Left ventricle myocardium inferior (tissue), 1 donor: ENCODE data around the gene PRCC. TPM values are rescaled to one million over a fixed set of nuclear protein-coding genes. Genes with fewer than 3 reads are reported as not detected.
A peak's percentile ranks its signal among the peaks of the same experiment; 100 is the strongest.

Experiments
- DNase-seq: peaks from one replicate; pipeline ENCODE4 v3.0.0-alpha.2; 2020
- H3K27ac ChIP-seq: fragments of 200-600 bp; replicated peaks from 2 replicates; pipeline ENCODE4 v1.8.0; 2021
- H3K27me3 ChIP-seq: fragments of 200-600 bp; 2 replicates; pipeline ENCODE4 v1.8.0; 2021; ENCODE audit warnings: low read depth
- H3K36me3 ChIP-seq: fragments of 200-600 bp; 2 replicates; pipeline ENCODE4 v1.8.0; 2021
- H3K4me1 ChIP-seq: fragments of 200-600 bp; 2 replicates; pipeline ENCODE4 v1.8.0; 2021
- H3K4me3 ChIP-seq: fragments of 200-600 bp; 2 replicates; pipeline ENCODE4 v1.8.0; 2021; ENCODE audit warnings: mild to moderate bottlenecking, moderate library complexity
- H3K9me3 ChIP-seq: fragments of 200-600 bp; replicated peaks from 2 replicates; pipeline ENCODE4 v1.8.0; 2021
- intact Hi-C: fragments of 100-400 bp; cut with micrococcal nuclease; formaldehyde crosslinking; loops from one replicate; pipeline ENCODE4 v1.11.0; 2022
- total RNA-seq: library from RNA; stranded (reverse); fragmentation: NEBNext Ultra II Directional; extraction: Animal tissue kit (Norgen Biotek cat#: 25700); gene quantifications from one replicate; pipeline ENCODE4 v1.2.1, GENCODE V29; 2021
- TF ChIP-seq, protein P1 (sequence below): fragments of 200-600 bp; IDR thresholded peaks from 2 replicates; pipeline ENCODE4 v1.8.0; 2021; ENCODE audit warnings: antibody characterized with exemption, mild to moderate bottlenecking, borderline replicate concordance
- donor health status: DM: no; HTN: yes; CAD: no; lungs with severe emphysema.

The PRCC gene
- total RNA-seq, 1 donor from 2014 or later: 36.3 TPM

DNA sequence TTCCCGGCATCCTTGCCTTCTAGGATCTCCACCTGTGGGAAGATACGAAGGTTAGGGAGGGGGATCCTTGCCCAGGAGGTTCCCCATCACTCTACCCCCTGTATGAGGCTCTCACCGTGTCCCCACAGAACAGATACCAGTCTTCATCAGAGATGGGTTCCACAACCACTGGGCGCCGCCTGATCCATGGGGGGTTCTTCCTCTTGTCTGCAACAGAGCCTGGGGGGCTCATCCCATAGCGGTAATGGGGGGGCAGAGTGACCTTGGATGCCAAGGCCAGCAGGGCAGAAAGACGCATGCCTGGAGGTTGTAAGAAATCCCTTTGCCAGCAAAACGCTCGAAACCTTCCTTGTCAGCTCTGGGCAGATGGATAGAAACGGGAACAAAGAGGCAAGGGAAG lies 28.9 kb upstream of the PRCC start:
- Histone ChIP-seq H3K9me3 (no peaks in the 10 kb centered on the region), H3K4me1 (peaks cover 24% of the 10 kb centered on the region), H3K27ac (no peak overlapping the region), H3K4me3 (no peak overlapping the region), H3K27me3 (no peaks in the 10 kb centered on the region), H3K36me3 (peaks cover 52% of the 10 kb centered on the region)
- no peak for DNase-seq
- TF ChIP-seq, protein P1, sequence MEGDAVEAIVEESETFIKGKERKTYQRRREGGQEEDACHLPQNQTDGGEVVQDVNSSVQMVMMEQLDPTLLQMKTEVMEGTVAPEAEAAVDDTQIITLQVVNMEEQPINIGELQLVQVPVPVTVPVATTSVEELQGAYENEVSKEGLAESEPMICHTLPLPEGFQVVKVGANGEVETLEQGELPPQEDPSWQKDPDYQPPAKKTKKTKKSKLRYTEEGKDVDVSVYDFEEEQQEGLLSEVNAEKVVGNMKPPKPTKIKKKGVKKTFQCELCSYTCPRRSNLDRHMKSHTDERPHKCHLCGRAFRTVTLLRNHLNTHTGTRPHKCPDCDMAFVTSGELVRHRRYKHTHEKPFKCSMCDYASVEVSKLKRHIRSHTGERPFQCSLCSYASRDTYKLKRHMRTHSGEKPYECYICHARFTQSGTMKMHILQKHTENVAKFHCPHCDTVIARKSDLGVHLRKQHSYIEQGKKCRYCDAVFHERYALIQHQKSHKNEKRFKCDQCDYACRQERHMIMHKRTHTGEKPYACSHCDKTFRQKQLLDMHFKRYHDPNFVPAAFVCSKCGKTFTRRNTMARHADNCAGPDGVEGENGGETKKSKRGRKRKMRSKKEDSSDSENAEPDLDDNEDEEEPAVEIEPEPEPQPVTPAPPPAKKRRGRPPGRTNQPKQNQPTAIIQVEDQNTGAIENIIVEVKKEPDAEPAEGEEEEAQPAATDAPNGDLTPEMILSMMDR: no peak
- intact Hi-C loops: no loop called here

DNA sequence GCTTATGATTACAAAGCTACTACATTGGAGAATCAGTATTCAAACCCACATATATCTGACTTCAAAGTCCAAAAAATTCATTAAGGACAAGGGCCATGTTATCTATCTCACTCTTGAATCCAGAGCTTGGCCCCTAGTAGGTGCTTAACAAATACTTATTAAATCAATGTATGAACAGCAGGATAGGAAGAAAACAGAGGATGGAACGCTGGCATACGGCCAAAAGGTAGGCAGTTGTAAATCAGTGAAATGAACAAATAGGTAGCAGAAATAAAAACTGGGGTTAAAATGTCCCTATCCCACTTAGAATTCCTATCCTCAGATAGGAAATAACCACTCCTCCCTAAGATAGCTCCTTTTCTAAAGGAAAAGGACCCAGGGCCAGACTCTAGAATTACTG lies 28.4 kb upstream of the PRCC start:
- Histone ChIP-seq H3K4me3 (no peak overlapping the region), H3K36me3 (peaks cover 52% of the 10 kb centered on the region), H3K27ac (no peak overlapping the region), H3K4me1 (peaks cover 26% of the 10 kb centered on the region), H3K9me3 (no peaks in the 10 kb centered on the region), H3K27me3 (no peaks in the 10 kb centered on the region)
- no peak for DNase-seq
- TF ChIP-seq, protein P1: no peak
- intact Hi-C loops: no loop called here

DNA sequence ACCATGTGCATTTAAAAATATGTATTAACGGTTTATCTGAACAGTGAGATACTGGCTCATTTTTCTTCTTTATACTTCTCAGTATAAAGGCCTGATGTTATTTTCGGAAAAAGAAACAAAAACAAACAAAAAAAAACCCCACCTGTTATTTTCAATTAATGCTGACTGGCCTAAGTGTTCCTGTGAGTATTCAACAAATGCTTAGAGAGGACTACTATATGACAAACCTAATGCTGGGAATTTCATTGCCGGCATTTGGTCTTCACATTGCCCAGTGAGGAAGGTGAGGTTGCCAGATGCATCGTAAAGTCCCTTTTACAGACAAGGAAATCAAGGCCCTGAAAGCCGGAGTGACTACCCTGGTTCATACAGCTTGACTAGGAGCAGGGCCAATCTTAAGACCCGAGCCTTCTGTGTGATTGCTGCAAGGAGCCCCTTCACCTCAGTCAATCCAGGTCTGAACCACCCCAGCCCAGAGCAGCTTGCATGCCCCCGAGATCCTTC lies 27.0 kb upstream of the PRCC start:
- H3K4me1 ChIP-seq: peaks cover 39% of the 10 kb centered on the region
- DNase-seq: no peak
- no peaks in the 10 kb centered on the region for H3K27me3 ChIP-seq
- H3K9me3 ChIP-seq: no peaks in the 10 kb centered on the region
- TF ChIP-seq, protein P1: no peak
- peak overlapping the region; percentile 96 for H3K4me3 ChIP-seq
- intact Hi-C loops: no loop called here
- peak overlapping the region; percentile 90 for H3K27ac ChIP-seq
- peaks cover 57% of the 10 kb centered on the region for H3K36me3 ChIP-seq

DNA sequence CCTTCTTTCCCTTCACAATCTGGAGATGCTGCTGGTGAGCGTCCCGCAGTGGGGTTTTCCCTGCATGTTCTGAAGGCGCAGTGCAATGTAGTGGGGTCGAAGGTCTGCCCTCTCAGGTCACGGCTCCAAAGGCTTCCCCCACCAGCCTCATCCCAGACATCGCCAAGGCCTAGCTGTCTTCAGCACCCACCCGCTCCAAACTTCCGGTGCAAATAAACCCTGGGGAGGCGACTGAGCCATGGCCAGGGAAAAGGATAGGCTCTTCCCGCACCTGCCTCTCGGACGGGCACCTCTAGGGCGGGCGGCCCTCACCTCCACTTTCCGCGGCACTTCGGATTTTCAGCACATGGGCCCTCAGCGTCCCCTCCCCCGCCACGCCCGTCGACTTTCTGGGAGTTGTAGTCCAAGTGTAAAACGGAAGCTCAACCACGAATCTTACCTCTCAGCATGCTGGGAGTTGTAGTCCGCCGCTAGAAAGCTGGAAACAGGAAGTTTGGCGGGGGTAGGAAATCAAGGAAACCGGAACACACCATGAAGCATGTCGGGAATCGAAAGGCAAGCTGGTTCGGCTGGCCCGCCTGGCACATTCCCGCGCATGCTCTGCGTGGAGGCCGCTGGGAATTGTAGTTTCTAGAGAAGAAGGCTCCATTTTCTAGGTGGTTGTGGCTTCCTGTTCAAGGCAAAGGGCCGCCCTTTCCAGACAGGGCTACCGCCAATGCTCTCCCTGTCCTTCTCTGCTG lies 26.4 kb upstream of the PRCC start, which contains the start of gene MRPL24:
TSS of gene MRPL24 (minus strand) at position 348 of the 740 bp plus-strand sequence. CDS start 2,384 bp downstream, outside the sequence.
- Histone ChIP-seq H3K9me3 (no peaks in the 10 kb centered on the region), H3K36me3 (peaks cover 56% of the 10 kb centered on the region), H3K27ac (peak within 1 kb of the TSS; percentile 90), H3K4me3 (peak within 1 kb of the TSS; percentile 96), H3K4me1 (peaks cover 45% of the 10 kb centered on the region), H3K27me3 (no peaks in the 10 kb centered on the region)
- peak; percentile 97 for DNase-seq
- intact Hi-C loops: no loop called here
- TF ChIP-seq, protein P1: no peak

DNA sequence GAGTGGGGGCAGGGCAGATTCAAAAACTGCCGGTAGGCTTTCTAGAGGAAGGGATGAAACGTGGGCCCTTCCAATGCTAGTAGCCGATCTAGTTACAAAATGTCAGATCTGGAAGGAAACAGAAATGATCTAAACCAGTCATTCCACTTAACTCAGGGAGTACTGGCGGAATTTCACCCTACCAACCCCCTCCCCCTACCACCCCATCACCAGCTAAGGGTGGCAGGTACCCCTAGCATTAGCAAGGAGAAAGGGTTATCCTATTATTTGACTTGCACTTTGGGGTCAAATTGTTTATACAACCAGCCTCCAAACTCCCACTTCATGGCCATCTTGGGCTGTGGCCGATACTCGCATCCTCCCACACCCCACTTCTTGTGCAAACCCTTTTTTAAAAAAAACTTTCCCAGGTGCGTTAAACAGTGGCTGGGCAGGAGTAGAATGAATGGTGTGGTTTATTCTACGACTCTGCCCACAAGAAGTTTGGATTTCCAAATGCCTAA lies 25.8 kb upstream of the PRCC start:
- DNase-seq: no peak
- H3K9me3 ChIP-seq: no peaks in the 10 kb centered on the region
- peak overlapping the region; percentile 96 for H3K4me3 ChIP-seq
- peaks cover 51% of the 10 kb centered on the region for H3K4me1 ChIP-seq
- TF ChIP-seq, protein P1: no peak
- intact Hi-C loops: no loop called here
- H3K27ac ChIP-seq: peak overlapping the region; percentile 90
- H3K27me3 ChIP-seq: no peaks in the 10 kb centered on the region
- peaks cover 50% of the 10 kb centered on the region for H3K36me3 ChIP-seq
